Heart left ventricle (tissue), 13 donors: Measurements from ENCODE around the gene ZNF423.
A peak's percentile ranks its signal among the peaks of the same experiment; 100 is the strongest.

Experiments used
- CTCF ChIP-seq, 12 donors: fragments of 200-600 bp; sonication (generic) in 4 of 12; IDR thresholded peaks; one replicate each; pipeline versions ENCODE4 v1.5.0 to v1.8.0; 2018 to 2022; ENCODE audit warnings: antibody characterized with exemption in 12 of 12, mild to moderate bottlenecking in 5 of 12
- POLR2A ChIP-seq, 2 donors: fragments of 450-650 bp; IDR thresholded peaks; one replicate each; pipeline ENCODE4 v1.6.1; 2017; ENCODE audit warnings: antibody characterized with exemption in 2 of 2, mild to moderate bottlenecking in 2 of 2, moderate library complexity in 2 of 2
- donor health status: ischemic (EF 13 %, LVEDD 7.1; RV severe dilation, severe dysfunction).
- donor health status: DM: no; HTN: yes; CAD: no.
- donor health status: DM: no; HTN: no; CAD: no.
- donor health status: ischemic (EF 25% LVEDD 6.9; RV normal size, moderate dysfunction).
- donor health status: ischemic (EF 25% LVEDD 5.7; RV mildly dilated, moderate dysfunction).
- donor health status: ischemic (EF 35%, LVEDD 5.7; RV mildly dilated, moderate dysfunction).
- donor health status: nonischemic (EF 11% LVEDD 7.7; RV severe dilation, severe dysfunction).
- donor health status: DM: yes; HTN: yes; CAD: no.
- donor health status: PGD.
- donor health status: ischemic (EF 29% LVEDD 5.4; RV normal size, mild dysfunction).
- donor health status: nonischemic (EF 23%, LVEDD 6.1; RV moderate dilation, normal function).

GRCh38 chr16:49644145-49644463 lies 211.8 kb downstream of the ZNF423 start:
- TF ChIP-seq POLR2A (IDR thresholded peaks at IDR 0.05) (no peak), CTCF (IDR thresholded peaks at IDR 0.05) (peak in 3 of 12 donors; percentile 24 to 35 (median 28))
